SK-N-SH (cell line): ENCODE results near the gene RNF121. TPM values are rescaled to one million over a fixed set of nuclear protein-coding genes. Genes with fewer than 3 reads are reported as not detected.
A peak's percentile ranks its signal among the peaks of the same experiment; 100 is the strongest.

Experiments
- CTCF ChIA-PET: fragments of 300-600, 350-600 bp; formaldehyde crosslinking; extraction: SDS; loops from one replicate; lab custom pipeline; 2021; lab: Yijun Ruan, JAX
- POLR2A ChIA-PET: fragments of 350-600 bp; sonication (Branson Sonifier 250); formaldehyde crosslinking; extraction: SDS; loops from one replicate; lab custom pipeline; 2020; ENCODE audit warnings: antibody characterized with exemption, inconsistent platforms; lab: Yijun Ruan, JAX
- DNase-seq: peaks from one replicate; pipeline ENCODE4 v3.0.0; 2012
- H2AFZ ChIP-seq: fragments of 200-600 bp; sonication (generic); 2 replicates; pipeline ENCODE4 v1.8.1; 2016; ENCODE audit warnings: antibody characterized with exemption, mild to moderate bottlenecking, low read depth
- H3F3A ChIP-seq: fragments of 200-600 bp; sonication (generic); replicated peaks from 2 replicates; pipeline ENCODE3; 2016; ENCODE audit warnings: antibody characterized with exemption, mild to moderate bottlenecking; ENCODE audit not compliant: insufficient read depth
- H3K27ac ChIP-seq, 2 experiments: fragments of 200-500 bp in 1 of 2; fragments of 200-600 bp in 1 of 2; sonication (Bioruptor generic) in 1 of 2; sonication (generic), shearing (Covaris generic) in 1 of 2; 2 replicates each; pipeline versions ENCODE4 v1.5.1 to v1.6.1; 2014 to 2016; ENCODE audit warnings: low read depth in 2 of 2, inconsistent platforms in 1 of 2, low read length in 1 of 2, mild to moderate bottlenecking in 1 of 2, mixed read lengths in 1 of 2
- H3K27me3 ChIP-seq: fragments of 200-600 bp; sonication (generic), shearing (Covaris generic); 2 replicates; pipeline ENCODE4 v1.6.1; 2016; ENCODE audit warnings: mixed run types; ENCODE audit not compliant: insufficient read depth
- H3K36me3 ChIP-seq, 2 experiments: fragments of 200-500 bp in 1 of 2; fragments of 200-600 bp in 1 of 2; sonication (Bioruptor generic) in 1 of 2; sonication (generic) in 1 of 2; replicated peaks in 1 of 2; 2 replicates each; pipeline versions ENCODE3 to v1.5.1; 2014 to 2016; ENCODE audit warnings: low read length in 1 of 2, mild to moderate bottlenecking in 1 of 2; ENCODE audit not compliant: insufficient read depth in 2 of 2, control insufficient read depth in 1 of 2
- H3K4me1 ChIP-seq, 2 experiments: fragments of 200-500 bp in 1 of 2; fragments of 200-600 bp in 1 of 2; sonication (Bioruptor generic) in 1 of 2; sonication (generic), shearing (Covaris generic) in 1 of 2; 2 replicates each; pipeline versions ENCODE4 v1.5.1 to v1.6.1; 2014 to 2016; ENCODE audit warnings: low read depth in 1 of 2, low read length in 1 of 2, mixed run types in 1 of 2; ENCODE audit not compliant: insufficient read depth in 2 of 2, control insufficient read depth in 1 of 2
- H3K4me2 ChIP-seq: fragments of 200-600 bp; sonication (generic), shearing (Covaris generic); 2 replicates; pipeline ENCODE4 v1.6.1; 2017; ENCODE audit warnings: mixed run types
- H3K4me3 ChIP-seq, 2 experiments: fragments of 200-500 bp in 1 of 2; fragments of 200-600 bp in 1 of 2; sonication (Bioruptor generic) in 1 of 2; sonication (generic), shearing (Covaris generic) in 1 of 2; 2 replicates each; pipeline versions ENCODE4 v1.5.1 to v1.8.1; 2014 to 2016; ENCODE audit warnings: low read depth in 2 of 2, inconsistent platforms in 1 of 2, low read length in 1 of 2, mild to moderate bottlenecking in 1 of 2, mixed read lengths in 1 of 2, moderate library complexity in 1 of 2
- H3K79me2 ChIP-seq: fragments of 200-600 bp; sonication (generic); 2 replicates; pipeline ENCODE4 v1.8.1; 2017; ENCODE audit warnings: mild to moderate bottlenecking; ENCODE audit not compliant: insufficient read depth
- H3K9ac ChIP-seq: fragments of 200-600 bp; sonication (generic); 2 replicates; pipeline ENCODE4 v1.6.1; 2017; ENCODE audit warnings: mixed run types
- H3K9me2 ChIP-seq: fragments of 200-600 bp; sonication (generic); 2 replicates; pipeline ENCODE4 v1.6.1; 2017; ENCODE audit warnings: mixed run types
- H3K9me3 ChIP-seq: fragments of 200-600 bp; sonication (generic); 2 replicates; pipeline ENCODE4 v1.6.1; 2017; ENCODE audit warnings: mixed run types, mild to moderate bottlenecking, moderate library complexity
- H4K20me1 ChIP-seq: fragments of 200-600 bp; sonication (generic); 2 replicates; pipeline ENCODE4 v1.6.1; 2017; ENCODE audit warnings: mild to moderate bottlenecking, mixed run types; ENCODE audit not compliant: insufficient read depth
- CHD2 ChIP-seq: fragments of 150-350 bp; IDR thresholded peaks from 2 replicates; pipeline ENCODE4 v1.6.1; 2018; ENCODE audit warnings: low read length; ENCODE audit not compliant: partially characterized antibody
- EP300 ChIP-seq, 2 experiments: IDR thresholded peaks; 2 replicates each; pipeline versions ENCODE4 v1.4.0 to v1.6.1; 2012; ENCODE audit warnings: borderline replicate concordance in 1 of 2, low read depth in 1 of 2, low read length in 1 of 2
- EZH2phosphoT487 ChIP-seq: fragments of 200-600 bp; sonication (generic); IDR thresholded peaks from 2 replicates; pipeline ENCODE4 v1.6.1; 2017; ENCODE audit warnings: low read depth, mixed run types, mild to moderate bottlenecking, antibody characterized with exemption, moderate library complexity, borderline replicate concordance
- FOXJ3 ChIP-seq: sonication (generic); formaldehyde crosslinking; IDR thresholded peaks from 2 replicates; pipeline ENCODE4 v1.5.1; 2020; ENCODE audit warnings: mild to moderate bottlenecking, missing genetic modification reagents
- FOXM1 ChIP-seq: IDR thresholded peaks from 2 replicates; pipeline ENCODE4 v1.4.0; 2012; ENCODE audit warnings: low read depth, mild to moderate bottlenecking
- GABPA ChIP-seq: IDR thresholded peaks from 2 replicates; pipeline ENCODE4 v1.4.0; 2012; ENCODE audit warnings: low read depth, mild to moderate bottlenecking
- GATA2 ChIP-seq: sonication (generic); formaldehyde crosslinking; IDR thresholded peaks from 2 replicates; pipeline ENCODE4 v1.5.0; 2020; ENCODE audit warnings: mild to moderate bottlenecking, missing genetic modification reagents
- NFIC ChIP-seq: IDR thresholded peaks from 2 replicates; pipeline ENCODE4 v1.4.0; 2012; ENCODE audit warnings: borderline replicate concordance
- NRF1 ChIP-seq: IDR thresholded peaks from 2 replicates; pipeline ENCODE4 v1.6.1; 2012; ENCODE audit warnings: low read depth, mild to moderate bottlenecking, low read length
- POLR2AphosphoS5 ChIP-seq: IDR thresholded peaks from 2 replicates; pipeline ENCODE4 v1.6.1; 2012; ENCODE audit warnings: low read depth, low read length
- RCOR1 ChIP-seq: fragments of 150-350 bp; IDR thresholded peaks from 2 replicates; pipeline ENCODE4 v1.6.1; 2017; ENCODE audit warnings: antibody characterized with exemption, low read length
- TCF12 ChIP-seq: IDR thresholded peaks from 2 replicates; pipeline ENCODE4 v1.4.0; 2012
- TEAD4 ChIP-seq: IDR thresholded peaks from 2 replicates; pipeline ENCODE4 v1.4.0; 2012; ENCODE audit warnings: mild to moderate bottlenecking, borderline replicate concordance; ENCODE audit not compliant: insufficient read depth
- YY1 ChIP-seq: IDR thresholded peaks from 2 replicates; pipeline ENCODE4 v1.4.0; 2012; ENCODE audit warnings: low read depth, mild to moderate bottlenecking
- WGBS: methylation state at CpG from one replicate; pipeline ENCODE4 v1.1.6; 2017; ENCODE audit warnings: low lambda C conversion rate; 5-methylcytosine and 5-hydroxymethylcytosine counted together
- polyA plus RNA-seq, 3 experiments: library from polyadenylated mRNA; depleted of rRNA; stranded (reverse); fragments of >200 nt; gene quantifications; 2 replicates each; pipeline ENCODE4 v1.2.3, GENCODE V29; 2012
- TF ChIP-seq, protein P1 (sequence below): fragments of 150-350 bp; IDR thresholded peaks from 2 replicates; pipeline ENCODE4 v1.6.1; 2017; ENCODE audit warnings: antibody characterized with exemption, low read length, low read depth, borderline replicate concordance
- TF ChIP-seq, protein P2 (sequence below): IDR thresholded peaks from 2 replicates; pipeline ENCODE4 v1.4.0; 2012; ENCODE audit warnings: low read depth, borderline replicate concordance
- TF ChIP-seq, protein P3 (sequence below): IDR thresholded peaks from 2 replicates; pipeline ENCODE4 v1.4.0; 2012; ENCODE audit warnings: low read depth
- TF ChIP-seq, protein P4 (sequence below): IDR thresholded peaks from 2 replicates; pipeline ENCODE4 v1.6.1; 2012; ENCODE audit warnings: mild to moderate bottlenecking, low read depth, low read length, moderate library complexity

RNF121 gene
- polyA plus RNA-seq, 1 of the 3 experiments (the other 2 are of a cell fraction) = 49.5 TPM

DNA sequence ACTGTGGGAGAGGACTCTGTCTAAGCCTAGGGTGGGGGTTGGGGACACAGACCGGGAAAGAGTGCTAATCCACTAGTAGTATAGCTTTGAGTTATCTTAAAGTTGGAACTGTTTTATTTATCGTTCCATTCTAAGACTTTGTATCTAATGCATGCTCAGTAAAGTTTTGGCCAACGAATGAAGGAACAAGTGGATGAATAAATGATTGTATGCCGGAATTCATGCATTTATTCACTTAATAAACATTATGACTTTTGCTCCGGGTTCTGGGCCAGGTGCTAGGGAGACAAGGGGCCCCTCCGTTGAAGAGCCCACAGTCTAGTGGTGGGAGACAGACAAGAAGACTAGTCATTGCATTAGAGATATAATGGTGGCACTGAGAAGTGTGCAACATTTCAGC, 645 bp downstream of the RNF121 start:
- Histone ChIP-seq H3K79me2 (peaks cover 82% of the 10 kb centered on the region), H3K9me3 (no peaks in the 10 kb centered on the region), H3K4me2 (peak overlapping the region; percentile 95), H3K36me3 (peaks cover 3 to 9% of the 10 kb centered on the region in 2 experiments), H3K4me3 (peak overlapping the region; percentile 83 to 87), H3K27ac (no peak overlapping the region), H3K4me1 (peaks cover 7 to 16% of the 10 kb centered on the region in 2 experiments; a peak in 3 of 4 replicates), H3K27me3 (no peaks in the 10 kb centered on the region), H3K9me2 (no peaks in the 10 kb centered on the region), H4K20me1 (peaks cover 18% of the 10 kb centered on the region), H3K9ac (peak overlapping the region; percentile 92), H2AFZ (0 out of 2 replicates have a peak overlapping the region, but pooled peaks have one; percentile 97), H3F3A (peaks cover 9% of the 10 kb centered on the region)
- ChIA-PET CTCF (interaction anchor here (0.7 to 1.5 kb wide), 4 partner anchors 15 to 309 kb away, joined by 3 to 5 read pairs (median 3); no protein-coding TSS in a partner anchor), POLR2A (interaction anchor here (1.0 to 2.3 kb wide), 2 partner anchors 10 to 183 kb away, joined by 3 to 8 read pairs; partner anchors contain the start of gene ANAPC15)
- DNase-seq = no peak
- 5% methylated on average over 6 of the region's 6 CpGs for WGBS
- TF ChIP-seq GABPA (no peak), EP300 (IDR thresholded peaks at IDR 0.05; ENCODE audit: borderline replicate concordance in 1 of 2, low read depth in 1 of 2, low read length in 1 of 2) (no peak), TEAD4 (no peak), GATA2 (CRISPR knock-in tag) (no peak), EZH2phosphoT487 (no peak), POLR2AphosphoS5 (no peak), NRF1 (no peak), FOXM1 (no peak), TCF12 (no peak), RCOR1 (no peak), YY1 (no peak), FOXJ3 (CRISPR knock-in tag) (no peak), NFIC (no peak), CHD2 (no peak)
- TF ChIP-seq, protein P1, sequence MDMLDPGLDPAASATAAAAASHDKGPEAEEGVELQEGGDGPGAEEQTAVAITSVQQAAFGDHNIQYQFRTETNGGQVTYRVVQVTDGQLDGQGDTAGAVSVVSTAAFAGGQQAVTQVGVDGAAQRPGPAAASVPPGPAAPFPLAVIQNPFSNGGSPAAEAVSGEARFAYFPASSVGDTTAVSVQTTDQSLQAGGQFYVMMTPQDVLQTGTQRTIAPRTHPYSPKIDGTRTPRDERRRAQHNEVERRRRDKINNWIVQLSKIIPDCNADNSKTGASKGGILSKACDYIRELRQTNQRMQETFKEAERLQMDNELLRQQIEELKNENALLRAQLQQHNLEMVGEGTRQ = no peak
- TF ChIP-seq, protein P2, sequence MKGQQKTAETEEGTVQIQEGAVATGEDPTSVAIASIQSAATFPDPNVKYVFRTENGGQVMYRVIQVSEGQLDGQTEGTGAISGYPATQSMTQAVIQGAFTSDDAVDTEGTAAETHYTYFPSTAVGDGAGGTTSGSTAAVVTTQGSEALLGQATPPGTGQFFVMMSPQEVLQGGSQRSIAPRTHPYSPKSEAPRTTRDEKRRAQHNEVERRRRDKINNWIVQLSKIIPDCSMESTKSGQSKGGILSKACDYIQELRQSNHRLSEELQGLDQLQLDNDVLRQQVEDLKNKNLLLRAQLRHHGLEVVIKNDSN = no peak
- TF ChIP-seq, protein P3, sequence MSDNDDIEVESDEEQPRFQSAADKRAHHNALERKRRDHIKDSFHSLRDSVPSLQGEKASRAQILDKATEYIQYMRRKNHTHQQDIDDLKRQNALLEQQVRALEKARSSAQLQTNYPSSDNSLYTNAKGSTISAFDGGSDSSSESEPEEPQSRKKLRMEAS = no peak
- TF ChIP-seq, protein P4, sequence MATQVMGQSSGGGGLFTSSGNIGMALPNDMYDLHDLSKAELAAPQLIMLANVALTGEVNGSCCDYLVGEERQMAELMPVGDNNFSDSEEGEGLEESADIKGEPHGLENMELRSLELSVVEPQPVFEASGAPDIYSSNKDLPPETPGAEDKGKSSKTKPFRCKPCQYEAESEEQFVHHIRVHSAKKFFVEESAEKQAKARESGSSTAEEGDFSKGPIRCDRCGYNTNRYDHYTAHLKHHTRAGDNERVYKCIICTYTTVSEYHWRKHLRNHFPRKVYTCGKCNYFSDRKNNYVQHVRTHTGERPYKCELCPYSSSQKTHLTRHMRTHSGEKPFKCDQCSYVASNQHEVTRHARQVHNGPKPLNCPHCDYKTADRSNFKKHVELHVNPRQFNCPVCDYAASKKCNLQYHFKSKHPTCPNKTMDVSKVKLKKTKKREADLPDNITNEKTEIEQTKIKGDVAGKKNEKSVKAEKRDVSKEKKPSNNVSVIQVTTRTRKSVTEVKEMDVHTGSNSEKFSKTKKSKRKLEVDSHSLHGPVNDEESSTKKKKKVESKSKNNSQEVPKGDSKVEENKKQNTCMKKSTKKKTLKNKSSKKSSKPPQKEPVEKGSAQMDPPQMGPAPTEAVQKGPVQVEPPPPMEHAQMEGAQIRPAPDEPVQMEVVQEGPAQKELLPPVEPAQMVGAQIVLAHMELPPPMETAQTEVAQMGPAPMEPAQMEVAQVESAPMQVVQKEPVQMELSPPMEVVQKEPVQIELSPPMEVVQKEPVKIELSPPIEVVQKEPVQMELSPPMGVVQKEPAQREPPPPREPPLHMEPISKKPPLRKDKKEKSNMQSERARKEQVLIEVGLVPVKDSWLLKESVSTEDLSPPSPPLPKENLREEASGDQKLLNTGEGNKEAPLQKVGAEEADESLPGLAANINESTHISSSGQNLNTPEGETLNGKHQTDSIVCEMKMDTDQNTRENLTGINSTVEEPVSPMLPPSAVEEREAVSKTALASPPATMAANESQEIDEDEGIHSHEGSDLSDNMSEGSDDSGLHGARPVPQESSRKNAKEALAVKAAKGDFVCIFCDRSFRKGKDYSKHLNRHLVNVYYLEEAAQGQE = no peak
- TF ChIP-seq, all 33 proteins: peak for 0
